GM19025 (cell line): ENCODE measurements around the gene SCGB1D1.
"Not testable (repeated sequence)": the region's sequence is repeated elsewhere in the genome, so short reads cannot be mapped to it uniquely, and the experiment has no call there.

Experiments used
- ATAC-seq: cut with Tn5 transposase; IDR thresholded peaks from one replicate; pipeline ENCODE4 v1.9.1; 2021; ENCODE audit warnings: mild to moderate bottlenecking, low read depth, moderate library complexity; ENCODE audit not compliant: unreplicated experiment

Gene SCGB1D1

DNA sequence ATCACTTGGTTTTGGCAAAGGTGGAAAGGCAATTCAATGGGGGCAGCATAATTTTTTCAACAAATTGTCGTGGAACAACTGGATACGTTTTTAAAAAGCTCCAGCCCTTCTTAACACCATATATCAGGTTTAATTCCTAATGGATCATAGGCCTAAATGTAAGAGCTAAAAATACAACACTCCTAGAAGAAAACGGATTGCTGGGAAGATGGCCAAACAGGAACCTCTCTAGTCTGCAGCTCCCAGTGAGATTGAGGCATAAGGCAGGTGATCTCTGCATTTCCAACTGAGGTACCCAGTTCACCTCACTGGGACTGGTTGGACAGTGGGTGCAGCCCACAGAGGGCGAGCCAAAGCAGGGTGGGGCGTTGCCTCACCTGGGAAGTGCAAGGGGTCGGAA lies 32.4 kb upstream of the SCGB1D1 start:
- ATAC-seq, result no peak

DNA sequence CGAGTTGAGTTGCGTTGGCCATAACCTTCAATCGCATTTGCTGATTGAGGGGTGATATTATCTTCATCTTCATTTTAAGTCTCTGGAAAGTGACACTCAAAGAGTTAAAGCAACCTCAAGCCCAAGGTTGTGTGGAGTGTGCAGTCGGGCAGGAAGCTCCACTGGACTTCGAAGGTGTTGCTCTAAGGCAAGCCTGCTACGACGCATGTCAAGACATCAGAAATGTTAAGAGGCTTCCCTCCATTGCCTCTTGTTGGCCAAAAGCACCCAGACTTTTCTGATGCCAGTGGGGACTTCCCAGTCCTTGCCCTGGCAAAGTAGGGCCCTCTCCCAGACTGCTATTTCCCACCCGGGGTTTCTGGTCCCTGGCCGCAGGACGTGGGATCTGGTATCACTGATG lies 23.6 kb upstream of the SCGB1D1 start:
- ATAC-seq, result no peak

DNA sequence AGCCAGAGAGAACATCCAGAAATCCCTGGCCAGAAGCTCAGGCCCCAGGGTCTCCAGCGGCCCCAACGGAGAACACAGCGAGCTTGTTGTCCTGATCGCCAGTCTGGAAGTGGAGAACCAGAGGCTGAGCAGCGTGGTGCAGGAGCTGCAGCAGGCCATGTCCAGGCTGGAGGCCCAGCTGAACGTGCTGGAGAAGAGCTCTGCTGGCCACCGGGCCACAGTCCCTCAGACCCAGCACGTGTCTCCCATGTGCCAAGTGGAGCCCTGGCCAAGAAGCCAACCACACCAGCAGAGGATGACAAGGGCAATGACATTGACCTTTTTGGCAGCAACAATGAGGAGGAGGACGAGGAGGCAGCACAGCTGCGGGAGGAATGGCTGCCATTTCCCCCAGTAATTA lies 20.6 kb upstream of the SCGB1D1 start:
- no peak for ATAC-seq

DNA sequence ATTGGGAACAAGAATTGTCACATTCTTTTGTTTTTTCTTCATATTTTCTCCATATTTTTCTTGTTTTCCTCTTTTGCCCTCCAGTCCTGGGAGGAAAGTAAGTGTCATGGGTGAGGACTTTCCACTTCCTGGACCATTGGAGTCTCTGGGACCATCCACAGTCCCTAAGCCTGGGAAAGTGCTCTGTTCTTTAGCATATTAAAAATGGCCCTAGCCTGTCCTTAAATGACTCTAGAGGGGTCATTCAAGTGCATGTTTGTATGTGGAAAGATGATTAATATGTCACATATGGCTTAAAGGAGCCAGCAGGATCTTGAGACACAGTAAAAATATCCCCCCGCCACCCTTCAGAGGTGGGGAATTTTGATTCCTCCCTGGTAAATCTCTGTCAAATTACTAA lies 20.1 kb upstream of the SCGB1D1 start:
- ATAC-seq, result no peak

DNA sequence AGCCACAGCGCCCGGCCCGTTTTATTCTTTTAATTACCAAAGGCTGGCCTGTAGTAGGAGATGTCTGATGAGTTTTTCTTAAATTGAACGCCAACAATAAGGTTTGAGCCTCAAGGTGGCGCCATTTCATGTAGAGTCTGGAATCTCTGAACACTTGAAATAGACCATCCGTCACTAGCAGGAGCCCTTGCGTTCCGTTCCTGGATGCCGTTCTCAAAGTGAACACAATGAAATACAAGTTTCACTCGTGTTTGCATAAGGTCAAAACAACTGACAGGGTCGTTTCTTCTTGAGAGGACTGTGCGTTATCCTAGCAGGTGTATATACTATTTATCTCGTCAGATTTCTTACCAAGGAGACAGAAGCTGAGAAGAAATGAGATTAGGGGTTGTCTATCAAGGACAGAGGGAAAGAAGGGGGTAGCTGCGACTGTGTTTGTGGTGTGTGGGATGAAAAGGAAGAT lies 18.7 kb upstream of the SCGB1D1 start:
- ATAC-seq, result no peak

DNA sequence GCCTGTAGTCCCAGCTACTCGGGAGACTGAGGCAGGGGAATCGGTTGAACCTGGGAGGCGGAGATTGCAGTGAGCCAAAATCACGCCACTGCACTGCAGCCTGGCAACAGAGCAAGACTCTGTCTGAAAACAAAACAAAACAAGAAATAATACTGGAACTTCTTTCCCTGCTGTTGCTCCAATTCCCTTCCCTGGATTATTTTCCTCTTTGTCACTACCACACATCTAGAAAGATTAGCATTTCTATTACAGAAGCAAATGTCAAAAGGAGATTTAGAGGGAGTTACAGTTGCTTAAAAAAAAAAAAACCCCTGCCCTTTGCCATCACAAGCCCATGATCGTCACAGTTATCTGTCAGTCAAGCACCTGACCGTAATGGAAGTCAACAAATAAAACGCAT lies 17.7 kb upstream of the SCGB1D1 start:
- no peak for ATAC-seq

DNA sequence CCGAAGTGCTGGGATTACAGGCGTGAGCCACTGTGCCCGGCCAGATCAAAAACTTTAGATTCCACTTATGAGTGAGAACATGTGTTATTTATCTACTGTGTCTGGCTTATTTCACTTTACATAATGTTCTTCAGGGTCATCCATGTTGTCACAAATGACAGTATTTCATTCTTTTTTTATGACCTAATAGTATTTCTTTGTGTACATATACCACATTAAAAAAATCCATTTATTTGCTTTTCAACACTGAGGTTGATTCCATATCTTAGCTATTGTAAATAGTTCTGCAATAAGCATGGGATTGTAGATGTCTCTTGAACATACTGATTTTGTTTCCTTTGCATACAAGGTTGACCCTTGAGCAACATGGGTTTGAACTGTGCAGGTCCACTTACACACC lies 13.2 kb upstream of the SCGB1D1 start:
- no peak for ATAC-seq

DNA sequence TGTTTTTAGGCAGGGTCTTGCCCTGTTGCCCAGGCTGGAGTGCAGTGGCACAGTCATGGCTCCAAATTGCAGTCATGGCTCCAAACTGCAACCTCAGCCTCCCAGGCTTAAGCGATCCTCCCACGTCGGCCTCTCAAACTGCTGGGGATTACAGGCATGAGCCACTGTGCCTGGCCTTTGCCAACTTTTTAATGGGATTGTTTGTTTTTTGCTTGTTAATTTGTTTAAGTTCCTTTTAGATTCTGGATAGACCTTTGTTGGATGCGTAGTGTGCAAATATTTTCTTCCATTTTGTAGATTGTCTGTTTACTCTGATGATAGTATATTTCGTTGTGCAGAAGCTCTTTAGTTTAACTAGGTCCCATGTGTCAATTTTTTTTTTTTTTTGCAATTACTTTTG lies 10.0 kb upstream of the SCGB1D1 start:
- no peak for ATAC-seq

DNA sequence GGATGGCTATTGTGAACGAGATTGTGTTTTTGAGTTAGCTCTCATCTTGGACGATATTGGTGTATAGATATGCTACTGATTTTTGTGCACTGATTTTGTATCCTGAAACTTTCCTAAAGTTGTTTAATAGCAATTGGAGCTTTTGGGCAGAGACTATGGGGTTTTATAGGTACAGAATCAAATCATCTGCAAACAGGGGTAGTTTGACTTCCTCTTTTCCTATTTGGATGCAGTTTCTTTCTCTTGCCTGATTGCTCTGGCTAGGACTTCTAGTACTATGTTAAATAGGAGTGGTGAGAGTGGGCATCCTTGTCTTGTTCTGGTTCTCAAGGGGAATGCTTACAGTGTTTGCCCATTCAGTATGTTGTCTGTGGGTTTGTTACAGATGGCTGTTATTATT lies 8.9 kb upstream of the SCGB1D1 start:
- no peak for ATAC-seq

DNA sequence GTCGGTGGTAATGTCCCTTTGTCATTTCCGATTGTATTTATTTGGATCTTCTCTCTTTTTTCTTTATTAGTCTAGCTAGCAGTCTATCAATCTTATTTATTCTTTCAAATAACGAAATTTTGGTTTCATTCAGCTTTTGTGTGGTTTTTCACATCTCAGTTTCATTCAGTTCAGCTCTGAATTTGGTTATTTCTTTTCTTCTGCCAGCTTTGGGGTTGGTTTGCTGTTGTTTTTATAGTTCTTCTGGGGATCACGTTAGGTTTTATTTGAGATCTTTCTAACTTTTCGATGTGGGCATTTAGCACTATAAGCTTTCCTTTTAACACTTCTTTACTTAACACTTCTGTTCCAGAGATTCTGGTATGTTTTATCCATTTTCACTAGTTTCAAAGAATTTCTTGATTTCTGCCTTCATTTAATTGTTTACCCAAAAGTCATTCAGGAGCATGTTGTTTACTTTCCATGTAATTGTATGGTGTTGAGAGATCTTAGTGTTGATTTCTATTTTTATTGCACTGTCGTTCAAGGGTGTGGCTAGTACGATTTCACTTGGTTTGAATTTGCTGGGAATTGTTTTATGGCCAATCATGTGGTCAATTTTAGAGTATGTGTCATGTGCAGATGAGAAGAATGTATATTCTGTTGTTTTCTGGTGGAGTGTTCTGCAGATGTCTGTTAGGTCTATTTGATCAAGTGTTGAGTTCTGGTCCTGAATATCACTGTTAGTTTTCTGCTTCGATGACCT lies 7.7 kb upstream of the SCGB1D1 start:
- no peak for ATAC-seq

DNA sequence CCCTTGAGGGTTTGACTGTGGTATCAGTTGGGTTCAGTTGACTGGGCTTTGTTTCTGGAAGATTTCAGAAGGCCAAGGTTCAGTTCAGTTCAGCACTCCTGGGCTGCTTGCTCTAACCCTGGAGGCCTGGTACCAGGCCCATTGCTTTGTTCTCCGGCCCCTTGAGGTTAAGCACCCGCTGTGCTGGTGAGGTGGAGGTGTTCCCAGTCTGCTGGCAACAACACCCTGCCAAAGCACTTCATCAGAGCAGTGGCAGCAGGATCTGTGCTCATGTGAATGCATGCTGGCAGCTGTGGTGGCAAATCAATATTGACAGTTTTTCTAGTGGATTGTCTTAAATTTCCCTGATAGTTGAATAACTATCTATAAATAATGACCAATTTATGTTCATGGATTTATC lies 3.8 kb upstream of the SCGB1D1 start:
- ATAC-seq, result no peak

DNA sequence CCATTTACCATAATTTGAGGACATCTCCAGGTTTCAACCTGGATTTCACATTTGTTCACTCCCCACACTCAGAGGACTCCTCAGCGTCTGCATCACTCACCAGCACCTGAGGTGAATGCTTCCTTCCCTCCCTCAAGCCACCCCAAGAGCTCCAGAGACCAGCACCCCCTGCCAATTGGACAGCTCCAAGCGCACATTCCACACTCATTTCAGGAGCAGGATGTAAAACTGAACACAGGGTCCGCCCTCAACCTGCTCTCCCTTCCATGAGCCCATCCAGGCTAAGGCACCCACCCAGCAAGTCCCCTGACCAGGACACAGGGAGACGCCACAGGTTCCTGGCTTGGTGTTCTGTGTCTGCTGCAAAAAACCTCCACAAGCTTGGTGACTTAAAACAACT lies 3.9 kb downstream of the SCGB1D1 start:
- no peak for ATAC-seq

DNA sequence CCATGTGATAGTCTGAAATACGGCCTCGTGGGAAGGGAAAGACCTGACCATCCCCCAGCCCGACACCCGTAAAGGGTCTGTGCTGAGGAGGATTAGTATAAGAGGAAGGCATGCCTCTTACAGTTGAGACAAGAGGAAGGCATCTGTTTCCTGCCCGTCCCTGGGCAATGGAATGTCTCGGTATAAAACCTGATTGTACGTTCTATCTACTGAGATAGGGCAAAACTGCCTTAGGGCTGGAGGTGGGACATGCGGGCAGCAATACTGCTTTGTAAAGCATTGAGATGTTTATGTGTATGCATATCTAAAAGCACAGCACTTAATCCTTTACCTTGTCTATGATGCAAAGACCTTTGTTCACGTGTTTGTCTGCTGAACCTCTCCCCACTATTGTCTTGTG lies 5.0 kb downstream of the SCGB1D1 start:
- not testable (repeated sequence) for ATAC-seq

DNA sequence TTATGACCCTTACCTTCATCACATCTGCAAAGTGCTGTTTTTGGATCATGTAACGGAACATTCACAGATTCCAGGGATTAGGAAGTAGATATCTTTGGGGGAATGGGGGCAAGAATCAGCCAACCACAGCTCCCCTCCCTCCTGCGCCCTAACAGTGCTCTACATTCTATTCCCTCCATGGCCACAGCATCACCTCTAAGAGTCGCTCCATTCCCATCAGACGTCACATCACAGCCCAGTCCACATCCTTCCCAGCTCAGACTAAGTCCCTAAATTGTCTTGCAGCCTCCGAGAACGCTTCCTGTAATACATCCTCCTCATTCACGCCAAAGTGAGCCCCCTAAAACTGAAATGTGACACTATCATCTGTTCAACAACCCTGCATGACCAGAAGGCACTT lies 5.9 kb downstream of the SCGB1D1 start:
- no peak for ATAC-seq

DNA sequence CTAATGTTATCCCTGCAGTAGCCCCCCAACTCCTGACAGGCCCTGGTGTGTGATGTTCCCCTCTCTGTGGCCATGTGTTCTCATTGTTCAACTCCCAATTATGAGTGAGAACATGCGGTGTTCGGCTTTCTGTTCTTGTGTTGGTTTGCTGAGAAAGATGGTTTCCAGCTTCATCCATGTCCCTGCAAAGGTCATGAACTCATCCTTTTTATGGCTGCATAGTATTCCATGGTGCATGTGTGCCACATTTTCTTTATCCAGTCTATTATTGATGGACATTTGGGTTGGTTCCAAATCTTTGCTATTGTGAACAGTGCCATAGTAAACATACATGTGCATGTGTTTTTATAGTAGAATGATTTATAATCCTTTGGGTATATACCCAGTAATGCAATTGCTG lies 7.4 kb downstream of the SCGB1D1 start:
- ATAC-seq, result not testable (repeated sequence)

DNA sequence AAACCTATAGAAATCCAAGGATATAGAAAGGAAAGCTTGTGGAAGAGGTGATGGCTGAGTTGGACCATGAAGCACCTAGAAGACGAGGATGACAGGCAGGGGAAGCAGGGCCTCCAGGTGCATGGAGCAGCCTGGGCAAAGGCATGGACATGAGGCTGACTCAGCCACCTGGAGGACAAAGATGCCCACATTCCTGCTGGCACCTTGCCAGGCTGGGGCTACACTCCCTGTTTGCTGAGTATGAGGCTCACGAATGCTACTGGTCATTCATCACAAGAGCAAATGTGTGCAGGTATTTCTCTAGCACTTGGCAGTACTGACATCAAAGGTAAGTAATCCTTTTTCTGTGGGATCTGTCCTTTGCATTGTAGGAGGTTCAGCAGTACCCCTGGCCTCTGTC lies 11.4 kb downstream of the SCGB1D1 start:
- no peak for ATAC-seq

DNA sequence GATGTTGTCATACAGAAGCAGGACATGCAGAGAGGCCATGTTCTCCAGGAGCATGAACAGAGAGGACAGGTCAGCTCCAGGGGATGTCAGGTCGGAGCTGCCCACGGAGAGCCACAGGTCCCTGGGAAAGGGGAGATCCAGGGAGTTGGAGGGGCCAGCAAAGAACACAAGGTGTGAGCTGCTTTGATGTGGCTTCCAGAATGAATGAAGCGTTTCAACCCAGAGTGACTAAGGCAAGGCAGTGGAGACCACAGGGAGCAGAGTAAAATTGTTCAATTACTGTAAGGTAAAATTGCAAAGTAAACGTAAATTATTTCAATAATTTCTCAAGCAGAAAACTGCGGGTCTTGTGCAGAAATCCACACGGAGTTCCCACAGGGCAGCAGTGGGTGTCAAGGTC lies 12.9 kb downstream of the SCGB1D1 start:
- no peak for ATAC-seq

DNA sequence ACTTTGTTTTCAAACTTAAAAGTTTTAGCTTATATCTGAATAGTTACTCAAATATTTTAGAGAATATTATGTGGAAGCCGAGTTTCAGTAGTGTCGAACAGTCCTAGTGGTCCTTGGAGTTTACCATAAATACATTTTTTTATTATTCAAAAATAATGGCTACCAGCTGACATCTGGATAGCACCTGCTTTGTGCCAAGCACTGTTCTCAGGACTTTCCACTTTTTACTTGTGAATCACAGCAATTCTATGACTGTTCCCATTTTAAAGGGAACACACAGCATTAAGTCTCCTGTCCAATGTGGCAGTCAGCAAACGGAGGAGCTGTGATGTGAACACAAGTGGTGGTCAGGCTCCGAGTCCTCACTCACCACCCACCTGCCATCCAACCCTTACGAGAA lies 14.4 kb downstream of the SCGB1D1 start:
- no peak for ATAC-seq

DNA sequence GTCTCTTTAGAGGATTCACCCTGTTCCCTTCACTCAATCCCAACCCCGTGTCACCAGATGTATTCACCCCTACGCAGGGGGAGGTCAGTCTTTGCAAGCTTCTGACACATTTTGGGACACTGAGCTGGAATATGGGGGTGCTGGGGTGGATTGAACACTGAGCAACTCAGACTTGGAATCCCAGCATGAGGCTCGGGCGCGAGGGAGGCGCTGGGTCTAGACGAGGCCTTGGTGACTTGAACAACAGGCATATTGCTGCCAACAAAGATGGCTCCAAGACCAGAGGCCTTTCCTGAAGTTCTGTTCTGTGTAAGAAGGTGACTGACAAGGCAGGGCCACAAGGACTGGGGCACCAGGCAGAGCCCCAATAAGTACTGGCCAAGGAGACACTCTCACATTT lies 15.4 kb downstream of the SCGB1D1 start:
- ATAC-seq, result no peak

DNA sequence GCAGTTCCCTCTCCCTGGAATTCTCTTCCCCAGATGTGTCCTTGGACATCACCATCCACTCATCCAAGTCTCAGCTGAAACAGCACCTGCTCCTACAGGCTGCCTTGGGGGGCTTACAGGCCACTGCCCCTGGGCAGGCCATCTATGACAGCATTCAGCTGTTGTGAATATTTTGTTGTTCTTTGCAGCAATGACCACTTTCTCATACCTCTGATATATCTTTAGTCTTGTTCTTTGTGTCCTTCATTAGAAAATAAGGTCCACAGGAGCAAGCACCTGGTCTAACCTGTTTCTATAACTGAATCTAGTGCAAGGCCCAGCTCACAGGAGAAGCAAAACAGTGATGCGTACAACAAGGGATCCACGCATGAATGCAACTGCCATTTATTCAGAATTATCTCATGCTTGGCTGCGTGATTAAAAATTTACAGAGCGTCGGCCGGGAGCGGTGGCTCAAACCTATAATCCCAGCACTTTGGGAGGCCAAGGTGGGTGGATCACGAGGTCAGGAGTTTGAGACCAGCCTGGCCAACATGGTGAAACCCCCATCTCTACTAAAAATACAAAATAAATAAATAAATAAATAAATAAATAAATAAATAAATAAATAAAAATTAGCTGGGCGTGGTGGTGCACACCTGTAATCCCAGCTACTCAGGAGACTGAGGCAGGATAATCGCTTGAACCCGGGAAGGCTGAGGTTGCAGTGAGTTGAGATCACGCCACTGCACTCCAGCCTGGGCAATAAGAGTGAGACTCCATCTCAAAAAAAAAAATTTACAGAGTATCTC lies 16.5 kb downstream of the SCGB1D1 start:
- ATAC-seq, result not testable (repeated sequence)

DNA sequence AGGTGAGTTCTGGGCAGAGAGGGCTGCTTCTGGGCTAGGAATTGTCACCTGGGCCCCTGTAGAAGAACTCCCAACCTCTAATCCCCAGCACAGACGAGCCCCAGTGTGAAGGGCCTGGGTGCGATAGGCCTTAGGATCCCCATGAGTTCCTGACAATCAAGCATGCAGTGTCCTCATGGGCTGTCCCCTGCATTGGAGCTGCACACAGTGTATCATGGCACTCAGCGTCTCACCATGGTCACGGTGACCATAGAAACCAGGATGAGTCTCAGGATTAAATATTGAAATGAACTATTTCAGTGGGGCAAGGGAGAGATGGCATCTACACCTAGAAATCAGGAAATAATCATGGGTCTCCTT lies 18.7 kb downstream of the SCGB1D1 start:
- ATAC-seq, result no peak

DNA sequence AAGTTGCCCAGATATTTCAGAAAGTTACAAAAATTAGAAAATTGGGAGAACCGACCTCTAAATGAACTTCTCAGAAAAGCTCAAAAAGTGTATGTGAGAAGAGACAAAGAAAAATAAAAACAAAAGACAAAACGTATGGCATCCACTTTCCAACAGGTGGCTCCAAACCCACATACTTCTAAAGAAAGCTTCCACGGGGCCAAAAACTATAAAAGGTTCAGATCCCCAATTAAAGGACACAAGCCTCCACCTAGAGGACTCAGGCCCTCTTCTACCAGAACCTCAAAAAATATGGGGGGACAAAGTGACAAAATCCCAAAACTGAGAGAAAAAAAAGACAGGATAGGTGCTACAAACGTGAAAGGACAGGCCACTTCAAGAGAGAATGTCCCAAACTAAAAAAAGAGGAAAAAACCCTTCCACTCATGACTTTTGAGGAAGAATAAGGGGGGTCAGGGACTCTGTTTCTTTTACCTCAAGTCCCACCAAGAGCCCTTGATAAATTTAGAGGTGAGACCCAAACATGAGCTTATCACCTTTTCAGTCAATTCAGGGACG lies 27.3 kb downstream of the SCGB1D1 start:
- no peak for ATAC-seq
